Progenitor cell of endocrine pancreas (in vitro differentiated cells): Measurements from ENCODE around the gene OOSP1. TPM values are rescaled to one million over a fixed set of nuclear protein-coding genes. Genes with fewer than 3 reads are reported as not detected.
"Not testable (repeated sequence)": the region's sequence is repeated elsewhere in the genome, so short reads cannot be mapped to it uniquely, and the experiment has no call there.

Experiments
- DNase-seq: peaks from one replicate; pipeline ENCODE4 v3.0.0; 2021; ENCODE audit warnings: low spot score; ENCODE audit not compliant: unreplicated experiment
- H3K27ac Mint-ChIP-seq: 2 replicates; pipeline ENCODE4 v1.8.0; 2021; ENCODE audit warnings: mild to moderate bottlenecking, moderate library complexity, mixed read lengths
- H3K27me3 Mint-ChIP-seq: 2 replicates; pipeline ENCODE4 v1.8.0; 2021; ENCODE audit warnings: mixed read lengths
- H3K36me3 Mint-ChIP-seq: 2 replicates; pipeline ENCODE4 v1.8.0; 2022; ENCODE audit warnings: mixed read lengths; ENCODE audit not compliant: insufficient read depth
- H3K4me1 Mint-ChIP-seq: 2 replicates; pipeline ENCODE4 v1.8.0; 2021; ENCODE audit warnings: low read depth, mixed read lengths
- H3K4me3 Mint-ChIP-seq: 2 replicates; pipeline ENCODE4 v1.8.0; 2021; ENCODE audit warnings: low read depth, mild to moderate bottlenecking, moderate library complexity, mixed read lengths
- H3K9me3 Mint-ChIP-seq: 2 replicates; pipeline ENCODE4 v1.8.0; 2021; ENCODE audit warnings: low read depth, mixed read lengths
- total RNA-seq: library from RNA; stranded (reverse); gene quantifications from 2 replicates; pipeline ENCODE4 v1.2.1, GENCODE V29; 2021
- TF ChIP-seq, protein P1 (sequence below): fragments of 200-600 bp; sonication (generic); IDR thresholded peaks from one replicate; pipeline ENCODE4 v1.5.0; 2021; ENCODE audit warnings: antibody characterized with exemption, mild to moderate bottlenecking; ENCODE audit not compliant: unreplicated experiment

OOSP1 gene
- total RNA-seq, 1 donor from 2014 or later, result not detected

DNA sequence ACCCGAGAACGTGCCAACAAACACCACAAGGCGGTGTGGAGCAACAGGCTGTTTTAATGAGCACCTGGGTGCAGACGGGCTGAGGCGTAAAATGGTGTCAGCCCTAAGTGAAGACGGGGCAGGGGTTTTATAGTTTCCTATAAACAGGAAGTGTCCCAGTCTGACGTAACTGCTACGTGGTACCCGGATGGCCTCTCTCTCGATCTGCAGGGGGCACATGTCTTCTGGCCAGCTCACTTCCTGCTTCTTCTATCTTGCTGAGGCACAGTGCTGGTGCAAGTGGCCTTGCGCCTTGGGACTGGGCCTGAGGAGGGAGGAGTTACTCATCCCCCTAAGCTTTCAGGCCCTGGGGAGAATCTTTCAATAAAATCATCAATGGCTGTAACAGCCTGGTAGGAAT lies 38.7 kb upstream of the OOSP1 start:
- H3K4me1 Mint-ChIP-seq, result peaks cover 6% of the 10 kb centered on the region
- peaks cover 1% of the 10 kb centered on the region for H3K36me3 Mint-ChIP-seq
- no peak overlapping the region for H3K4me3 Mint-ChIP-seq
- TF ChIP-seq, protein P1, sequence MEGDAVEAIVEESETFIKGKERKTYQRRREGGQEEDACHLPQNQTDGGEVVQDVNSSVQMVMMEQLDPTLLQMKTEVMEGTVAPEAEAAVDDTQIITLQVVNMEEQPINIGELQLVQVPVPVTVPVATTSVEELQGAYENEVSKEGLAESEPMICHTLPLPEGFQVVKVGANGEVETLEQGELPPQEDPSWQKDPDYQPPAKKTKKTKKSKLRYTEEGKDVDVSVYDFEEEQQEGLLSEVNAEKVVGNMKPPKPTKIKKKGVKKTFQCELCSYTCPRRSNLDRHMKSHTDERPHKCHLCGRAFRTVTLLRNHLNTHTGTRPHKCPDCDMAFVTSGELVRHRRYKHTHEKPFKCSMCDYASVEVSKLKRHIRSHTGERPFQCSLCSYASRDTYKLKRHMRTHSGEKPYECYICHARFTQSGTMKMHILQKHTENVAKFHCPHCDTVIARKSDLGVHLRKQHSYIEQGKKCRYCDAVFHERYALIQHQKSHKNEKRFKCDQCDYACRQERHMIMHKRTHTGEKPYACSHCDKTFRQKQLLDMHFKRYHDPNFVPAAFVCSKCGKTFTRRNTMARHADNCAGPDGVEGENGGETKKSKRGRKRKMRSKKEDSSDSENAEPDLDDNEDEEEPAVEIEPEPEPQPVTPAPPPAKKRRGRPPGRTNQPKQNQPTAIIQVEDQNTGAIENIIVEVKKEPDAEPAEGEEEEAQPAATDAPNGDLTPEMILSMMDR, result no peak
- H3K9me3 Mint-ChIP-seq, result peaks cover 7% of the 10 kb centered on the region
- H3K27ac Mint-ChIP-seq, result peak overlapping the region; percentile 41
- no peak for DNase-seq
- H3K27me3 Mint-ChIP-seq, result no peaks in the 10 kb centered on the region

GRCh38 chr11:59900366-59901126 lies 37.7 kb upstream of the OOSP1 start:
- Mint-ChIP-seq H3K36me3 (peaks cover 1% of the 10 kb centered on the region), H3K4me3 (no peak overlapping the region), H3K27me3 (no peaks in the 10 kb centered on the region)

GRCh38 chr11:59901306-59901705 lies 36.9 kb upstream of the OOSP1 start:
- peaks cover 5% of the 10 kb centered on the region for H3K4me1 Mint-ChIP-seq
- H3K27me3 Mint-ChIP-seq, result no peaks in the 10 kb centered on the region
- H3K27ac Mint-ChIP-seq, result no peak overlapping the region
- peaks cover 13% of the 10 kb centered on the region for H3K9me3 Mint-ChIP-seq
- no peak overlapping the region for H3K4me3 Mint-ChIP-seq
- H3K36me3 Mint-ChIP-seq, result peaks cover 1% of the 10 kb centered on the region
- no peak for DNase-seq
- TF ChIP-seq, protein P1, result no peak

More at GRCh38 chr11:59900366-59901126, 37.7 kb upstream of the OOSP1 start:
- peaks cover 5% of the 10 kb centered on the region for H3K4me1 Mint-ChIP-seq
- H3K27ac Mint-ChIP-seq, result no peak overlapping the region
- H3K9me3 Mint-ChIP-seq, result peaks cover 7% of the 10 kb centered on the region
- TF ChIP-seq, protein P1, result no peak
- no peak for DNase-seq

DNA sequence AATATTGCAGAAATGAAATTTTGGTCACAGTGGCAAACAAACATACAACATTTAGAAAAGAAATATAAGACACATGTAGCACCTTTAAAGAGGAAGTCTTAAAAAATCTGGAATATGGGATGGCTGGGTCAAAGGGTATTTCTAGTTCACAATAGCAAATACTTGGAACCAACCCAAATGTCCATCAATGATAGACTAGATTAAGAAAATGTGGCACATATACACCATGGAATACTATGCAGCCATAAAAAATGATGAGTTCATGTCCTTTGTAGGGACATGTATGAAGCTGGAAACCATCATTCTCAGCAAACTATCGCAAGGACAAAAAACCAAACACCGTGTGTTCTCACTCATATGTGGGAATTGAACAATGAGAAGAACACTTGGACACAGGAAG lies 34.7 kb upstream of the OOSP1 start:
- H3K4me3 Mint-ChIP-seq, H3K27me3 Mint-ChIP-seq, H3K36me3 Mint-ChIP-seq, H3K27ac Mint-ChIP-seq, H3K4me1 Mint-ChIP-seq, DNase-seq: not testable (repeated sequence)
- H3K9me3 Mint-ChIP-seq, result peaks cover 23% of the 10 kb centered on the region

DNA sequence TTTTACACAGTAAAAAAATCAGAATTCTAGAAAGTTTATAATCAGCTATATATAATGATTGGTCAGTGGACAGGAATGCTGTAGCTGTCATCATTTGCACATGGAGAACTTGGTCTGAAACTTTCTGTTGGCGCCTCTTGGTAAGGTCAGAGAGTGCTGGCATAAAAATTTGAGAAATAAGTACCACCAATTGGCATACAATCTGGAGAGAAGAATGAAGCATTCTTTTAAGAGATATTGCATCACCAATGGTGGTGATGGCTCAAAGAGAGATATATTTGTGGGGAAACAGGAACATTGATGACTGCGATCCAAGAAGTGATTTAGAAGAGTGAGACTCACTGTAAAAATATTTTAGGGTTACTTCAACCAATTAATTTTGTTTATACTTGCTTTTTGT lies 19.8 kb upstream of the OOSP1 start:
- H3K9me3 Mint-ChIP-seq, result peaks cover 32% of the 10 kb centered on the region
- TF ChIP-seq, protein P1, result no peak
- H3K4me3 Mint-ChIP-seq, result no peak overlapping the region
- DNase-seq, result no peak
- H3K27me3 Mint-ChIP-seq, result no peaks in the 10 kb centered on the region
- peaks cover 2% of the 10 kb centered on the region for H3K4me1 Mint-ChIP-seq
- H3K36me3 Mint-ChIP-seq, result peaks cover 15% of the 10 kb centered on the region
- no peak overlapping the region for H3K27ac Mint-ChIP-seq

DNA sequence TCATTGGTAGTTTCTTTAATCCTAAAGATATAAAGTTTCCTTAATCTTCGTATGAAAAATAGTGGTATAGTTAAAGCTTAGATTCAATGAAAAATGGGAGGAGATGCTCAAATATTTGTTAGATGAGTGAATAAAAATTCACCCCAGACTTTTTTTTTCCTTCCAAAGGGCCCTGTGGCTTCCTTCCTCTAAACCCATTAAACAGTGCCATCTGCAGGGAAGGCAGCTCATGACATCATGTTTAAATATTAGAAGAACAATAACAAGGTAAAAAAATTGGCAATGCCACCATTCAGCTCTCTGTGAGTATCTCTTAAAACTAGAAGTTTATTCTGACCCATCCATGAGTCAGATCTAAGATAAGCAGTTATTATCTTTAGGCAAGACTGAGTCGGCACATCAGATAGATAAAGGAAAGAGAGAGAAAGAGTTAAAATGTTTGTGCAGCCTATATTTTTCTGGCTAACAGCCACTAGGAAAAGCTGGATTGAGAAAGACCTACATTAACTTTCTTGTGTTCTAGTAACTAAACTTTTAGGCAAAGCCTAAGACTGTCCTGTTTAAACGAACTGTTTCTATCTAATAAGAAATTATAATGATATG lies 19.1 kb upstream of the OOSP1 start:
- TF ChIP-seq, protein P1, result peak; percentile 73
- H3K27me3 Mint-ChIP-seq, result no peaks in the 10 kb centered on the region
- peaks cover 36% of the 10 kb centered on the region for H3K9me3 Mint-ChIP-seq
- no peak overlapping the region for H3K27ac Mint-ChIP-seq
- peaks cover 2% of the 10 kb centered on the region for H3K4me1 Mint-ChIP-seq
- H3K4me3 Mint-ChIP-seq, result no peak overlapping the region
- H3K36me3 Mint-ChIP-seq, result peaks cover 17% of the 10 kb centered on the region
- no peak for DNase-seq
